Mesothelial cell of epicardium (in vitro differentiated cells): ENCODE data around the gene FCN3. TPM values are rescaled to one million over a fixed set of nuclear protein-coding genes. Genes with fewer than 3 reads are reported as not detected.

ENCODE experiments used
- DNase-seq, 2 experiments: peaks; one replicate each; pipeline ENCODE4 v3.0.0; 2021; ENCODE audit warnings: low spot score in 2 of 2; ENCODE audit not compliant: unreplicated experiment in 2 of 2
- H3K27ac Mint-ChIP-seq: 2 replicates; pipeline ENCODE4 v1.8.0; 2021; ENCODE audit warnings: mixed read lengths
- H3K27me3 Mint-ChIP-seq: 2 replicates; pipeline ENCODE4 v1.8.0; 2021; ENCODE audit warnings: low read depth, mixed read lengths
- H3K36me3 Mint-ChIP-seq: 2 replicates; pipeline ENCODE4 v1.8.0; 2021; ENCODE audit warnings: mixed read lengths
- H3K4me1 Mint-ChIP-seq: 2 replicates; pipeline ENCODE4 v1.8.0; 2021; ENCODE audit warnings: mixed read lengths
- H3K4me3 Mint-ChIP-seq: 2 replicates; pipeline ENCODE4 v1.8.0; 2021; ENCODE audit warnings: mild to moderate bottlenecking, moderate library complexity, mixed read lengths
- H3K9me3 Mint-ChIP-seq: 2 replicates; pipeline ENCODE4 v1.8.0; 2021; ENCODE audit warnings: mixed read lengths
- total RNA-seq: library from RNA; stranded (reverse); gene quantifications from 3 replicates; pipeline ENCODE4 v1.2.1, GENCODE V29; 2021
- TF ChIP-seq, protein P1 (sequence below): fragments of 200-600 bp; sonication (generic); IDR thresholded peaks from one replicate; pipeline ENCODE4 v1.5.0; 2021; ENCODE audit warnings: antibody characterized with exemption; ENCODE audit not compliant: unreplicated experiment

FCN3 gene
- total RNA-seq, 1 donor from 2014 or later, result 0.22 TPM

DNA sequence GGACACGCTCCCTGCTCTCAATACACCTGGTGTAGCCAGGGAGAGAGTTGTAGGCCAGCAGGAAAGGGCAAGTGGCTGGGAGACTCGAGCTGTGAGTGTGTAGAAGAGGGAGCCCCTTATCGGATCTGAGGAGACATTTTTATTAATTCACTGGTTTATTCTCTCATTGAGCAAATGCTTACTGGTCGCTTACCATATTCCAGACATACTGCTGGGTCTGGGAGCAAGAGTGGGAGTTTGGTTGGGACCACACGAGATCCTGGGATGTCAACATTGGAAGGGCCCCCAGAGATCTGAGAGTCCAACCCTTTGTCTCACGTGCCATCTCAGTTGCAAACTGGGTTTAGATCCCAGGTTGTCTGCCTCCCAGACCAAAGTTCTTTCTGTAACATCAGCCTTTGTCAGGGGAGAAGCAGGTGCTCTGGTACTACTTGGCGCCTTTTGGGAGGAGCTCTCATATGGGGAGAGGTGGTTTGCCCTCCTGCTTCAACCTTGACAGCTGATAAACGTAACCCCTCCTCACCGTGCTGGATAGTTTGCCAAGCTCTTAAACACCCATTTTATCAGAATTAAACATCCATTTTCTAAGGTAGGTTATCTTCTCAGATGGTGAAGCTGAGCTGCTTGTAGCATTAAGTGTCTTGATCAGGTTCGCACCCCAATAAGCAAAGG, 51.9 kb downstream of the FCN3 start:
- peaks cover 10% of the 10 kb centered on the region for H3K36me3 Mint-ChIP-seq
- peak overlapping the region; percentile 97 for H3K27ac Mint-ChIP-seq
- peaks cover 30% of the 10 kb centered on the region for H3K4me1 Mint-ChIP-seq
- no peak for DNase-seq
- H3K9me3 Mint-ChIP-seq, result no peaks in the 10 kb centered on the region
- H3K4me3 Mint-ChIP-seq, result peak overlapping the region; percentile 94
- TF ChIP-seq, protein P1, sequence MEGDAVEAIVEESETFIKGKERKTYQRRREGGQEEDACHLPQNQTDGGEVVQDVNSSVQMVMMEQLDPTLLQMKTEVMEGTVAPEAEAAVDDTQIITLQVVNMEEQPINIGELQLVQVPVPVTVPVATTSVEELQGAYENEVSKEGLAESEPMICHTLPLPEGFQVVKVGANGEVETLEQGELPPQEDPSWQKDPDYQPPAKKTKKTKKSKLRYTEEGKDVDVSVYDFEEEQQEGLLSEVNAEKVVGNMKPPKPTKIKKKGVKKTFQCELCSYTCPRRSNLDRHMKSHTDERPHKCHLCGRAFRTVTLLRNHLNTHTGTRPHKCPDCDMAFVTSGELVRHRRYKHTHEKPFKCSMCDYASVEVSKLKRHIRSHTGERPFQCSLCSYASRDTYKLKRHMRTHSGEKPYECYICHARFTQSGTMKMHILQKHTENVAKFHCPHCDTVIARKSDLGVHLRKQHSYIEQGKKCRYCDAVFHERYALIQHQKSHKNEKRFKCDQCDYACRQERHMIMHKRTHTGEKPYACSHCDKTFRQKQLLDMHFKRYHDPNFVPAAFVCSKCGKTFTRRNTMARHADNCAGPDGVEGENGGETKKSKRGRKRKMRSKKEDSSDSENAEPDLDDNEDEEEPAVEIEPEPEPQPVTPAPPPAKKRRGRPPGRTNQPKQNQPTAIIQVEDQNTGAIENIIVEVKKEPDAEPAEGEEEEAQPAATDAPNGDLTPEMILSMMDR, result no peak
- no peaks in the 10 kb centered on the region for H3K27me3 Mint-ChIP-seq

DNA sequence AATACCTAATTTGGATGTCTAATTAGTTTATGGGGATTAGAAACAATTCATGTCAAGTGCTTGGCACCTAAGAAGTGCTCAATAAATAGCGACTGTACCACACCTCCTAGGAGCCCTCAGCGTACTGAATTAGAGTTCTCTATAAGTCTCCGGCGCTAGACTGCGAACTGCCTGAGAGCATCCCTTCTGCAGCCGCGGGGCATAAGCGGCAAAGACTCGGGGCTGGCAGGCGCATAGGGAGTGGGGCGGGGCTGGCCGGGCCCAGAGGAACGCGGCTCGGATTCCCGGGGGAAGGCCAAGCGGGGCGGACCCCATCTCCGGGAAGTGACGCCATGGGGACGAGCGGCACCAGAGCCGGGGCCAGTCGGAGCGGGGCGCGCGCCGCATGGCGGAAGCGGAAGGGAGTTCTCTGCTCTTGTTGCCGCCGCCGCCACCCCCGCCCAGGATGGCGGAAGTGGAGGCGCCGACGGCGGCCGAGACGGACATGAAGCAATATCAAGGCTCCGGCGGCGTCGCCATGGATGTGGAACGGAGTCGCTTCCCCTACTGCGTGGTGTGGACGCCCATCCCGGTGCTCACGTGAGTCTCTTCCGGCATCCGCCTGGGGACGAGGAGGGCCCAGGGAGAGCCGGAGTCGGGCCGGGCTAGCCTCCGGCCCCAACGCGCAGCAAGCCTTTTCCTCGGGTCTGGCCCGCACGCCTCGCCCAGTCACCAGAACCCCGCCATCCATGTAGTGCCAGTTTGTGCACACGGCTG, 52.6 kb downstream of the FCN3 start, which contains the start of gene TMEM222:
TSS of gene TMEM222 (plus strand) at position 351 of the 756 bp plus-strand sequence. CDS start at position 386, 35 bp downstream.
- no peaks in the 10 kb centered on the region for H3K9me3 Mint-ChIP-seq
- peaks cover 10% of the 10 kb centered on the region for H3K36me3 Mint-ChIP-seq
- H3K27me3 Mint-ChIP-seq, result no peaks in the 10 kb centered on the region
- DNase-seq, result peak; percentile 95 to 98
- H3K27ac Mint-ChIP-seq, result peak within 1 kb of the TSS; percentile 97
- TF ChIP-seq, protein P1, result no peak
- peaks cover 32% of the 10 kb centered on the region for H3K4me1 Mint-ChIP-seq
- peak within 1 kb of the TSS; percentile 94 for H3K4me3 Mint-ChIP-seq

Other genes with a start within 250 kb of the FCN3 start
- 32.5 to 34.6 TPM (median 33.9 TPM) in 3 replicates for gene SLC9A1, start 219.7 kb downstream of the FCN3 start, total RNA-seq
- 40.2 to 42.2 TPM (median 41.3 TPM) in 3 replicates for gene WDTC1, start 140.2 kb downstream of the FCN3 start, total RNA-seq
- 36.0 to 39.1 TPM (median 37.2 TPM) in 3 replicates for gene TMEM222, start 52.7 kb downstream of the FCN3 start, total RNA-seq
- 41.0 to 42.8 TPM (median 42.2 TPM) in 3 replicates for gene SYTL1, start 32.8 kb downstream of the FCN3 start, total RNA-seq
- 10.3 to 13.7 TPM (median 11.8 TPM) in 3 replicates for gene MAP3K6, start 7.9 kb downstream of the FCN3 start, total RNA-seq
- 0.45 to 1.3 TPM (median 0.61 TPM) in 3 replicates for gene CD164L2, start 8.5 kb upstream of the FCN3 start, total RNA-seq
- 1.7 to 2.3 TPM (median 1.7 TPM) in 3 replicates for gene GPR3, start 17.8 kb upstream of the FCN3 start, total RNA-seq
- gene WASF2, start 115.3 kb upstream of the FCN3 start, total RNA-seq, result 97.8 to 102 TPM (median 99.3 TPM) in 3 replicates
- gene AHDC1, start 229.3 kb upstream of the FCN3 start, total RNA-seq, result 71.4 to 73.5 TPM (median 72.1 TPM) in 3 replicates